K562 treated with DMSO at 1 percent for 24 hours (cell line): ENCODE measurements around the gene RNF151. TPM values are rescaled to one million over a fixed set of nuclear protein-coding genes. Genes with fewer than 3 reads are reported as not detected.

Experiments
- total RNA-seq: library from RNA; unstranded; fragments of 300-600 nt; gene quantifications from 2 replicates; pipeline ENCODE4 v1.2.3, GENCODE V29; 2022; ENCODE audit warnings: low read depth; ENCODE audit not compliant: insufficient read depth

Gene RNF151, protein sequence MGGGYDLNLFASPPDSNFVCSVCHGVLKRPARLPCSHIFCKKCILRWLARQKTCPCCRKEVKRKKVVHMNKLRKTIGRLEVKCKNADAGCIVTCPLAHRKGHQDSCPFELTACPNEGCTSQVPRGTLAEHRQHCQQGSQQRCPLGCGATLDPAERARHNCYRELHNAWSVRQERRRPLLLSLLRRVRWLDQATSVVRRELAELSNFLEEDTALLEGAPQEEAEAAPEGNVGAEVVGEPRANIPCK
- not detected in 2 replicates for total RNA-seq

DNA sequence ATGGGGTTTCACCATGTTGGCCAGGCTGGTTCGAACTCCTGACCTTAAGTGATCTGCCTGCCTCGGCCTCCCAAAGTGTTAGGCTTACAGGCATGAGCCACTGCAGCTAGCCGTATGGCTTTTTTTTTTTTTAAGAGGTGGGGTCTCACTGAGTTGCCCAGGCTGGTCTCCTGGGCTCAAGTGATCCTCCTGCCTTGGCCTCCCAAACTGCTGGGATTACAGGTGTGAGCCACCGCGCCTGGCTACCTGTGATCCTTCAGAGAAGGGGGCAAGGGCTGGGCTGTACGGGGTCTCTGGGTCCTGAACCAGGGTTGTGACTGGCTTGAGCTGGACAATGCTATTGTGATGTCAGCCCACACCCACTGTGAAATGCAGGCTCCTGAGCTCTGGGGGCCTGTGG is at the start of gene RNF151:
TSS of gene RNF151 (plus strand) at position 397 of the 400 bp plus-strand sequence. CDS start 26 bp downstream, outside the sequence.

GRCh38 chr16:1918351-1919326 is 48.0 kb upstream of the RNF151 start, which contains the start of gene HS3ST6:
Gene HS3ST6, minus strand, starts transcription at chr16:1918415. Its CDS starts 92 bp downstream, at chr16:1918323.

GRCh38 chr16:1942810-1943726 is 23.6 kb upstream of the RNF151 start, which contains the start of gene MSRB1:
Gene MSRB1, minus strand, starts transcription at chr16:1943199. Its CDS starts 43 bp downstream, at chr16:1943156.

DNA sequence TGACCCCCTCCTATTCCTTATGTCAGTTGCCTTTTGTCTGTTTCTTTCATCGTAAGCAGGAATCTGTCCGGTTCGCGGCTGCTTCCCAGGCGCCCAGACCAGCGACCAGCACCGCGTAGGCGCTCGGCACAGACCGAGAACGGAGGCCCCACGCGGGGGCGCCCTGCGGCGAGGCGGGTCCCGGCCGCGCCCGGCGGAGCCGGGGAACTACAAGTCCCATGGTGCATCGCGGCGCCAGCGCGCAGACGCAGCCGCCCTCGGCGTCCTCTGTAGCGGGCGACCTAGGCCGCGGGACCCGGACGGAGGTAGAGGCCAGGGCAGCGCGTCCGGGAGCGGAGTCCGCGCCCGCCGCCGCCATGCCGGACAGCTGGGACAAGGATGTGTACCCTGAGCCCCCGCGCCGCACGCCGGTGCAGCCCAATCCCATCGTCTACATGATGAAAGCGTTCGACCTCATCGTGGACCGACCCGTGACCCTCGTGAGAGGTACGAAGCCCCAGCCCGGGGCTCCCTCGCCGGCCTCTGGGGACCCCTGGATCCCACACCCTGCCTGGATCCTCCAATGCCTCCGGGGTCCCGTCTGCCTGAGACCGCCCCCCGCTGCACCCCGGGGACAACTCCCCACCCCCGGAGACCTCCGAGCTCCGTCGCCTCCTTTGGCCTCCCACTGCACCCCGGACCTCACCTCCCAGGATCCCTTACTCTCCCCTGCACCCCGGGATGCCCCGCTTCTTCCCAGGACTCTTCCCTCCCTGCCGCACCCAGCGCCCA is 7.2 kb upstream of the RNF151 start, which contains the start of gene NDUFB10:
TSS of gene NDUFB10 (plus strand) at position 270 of the 771 bp plus-strand sequence. CDS start at position 357, 87 bp downstream.

DNA sequence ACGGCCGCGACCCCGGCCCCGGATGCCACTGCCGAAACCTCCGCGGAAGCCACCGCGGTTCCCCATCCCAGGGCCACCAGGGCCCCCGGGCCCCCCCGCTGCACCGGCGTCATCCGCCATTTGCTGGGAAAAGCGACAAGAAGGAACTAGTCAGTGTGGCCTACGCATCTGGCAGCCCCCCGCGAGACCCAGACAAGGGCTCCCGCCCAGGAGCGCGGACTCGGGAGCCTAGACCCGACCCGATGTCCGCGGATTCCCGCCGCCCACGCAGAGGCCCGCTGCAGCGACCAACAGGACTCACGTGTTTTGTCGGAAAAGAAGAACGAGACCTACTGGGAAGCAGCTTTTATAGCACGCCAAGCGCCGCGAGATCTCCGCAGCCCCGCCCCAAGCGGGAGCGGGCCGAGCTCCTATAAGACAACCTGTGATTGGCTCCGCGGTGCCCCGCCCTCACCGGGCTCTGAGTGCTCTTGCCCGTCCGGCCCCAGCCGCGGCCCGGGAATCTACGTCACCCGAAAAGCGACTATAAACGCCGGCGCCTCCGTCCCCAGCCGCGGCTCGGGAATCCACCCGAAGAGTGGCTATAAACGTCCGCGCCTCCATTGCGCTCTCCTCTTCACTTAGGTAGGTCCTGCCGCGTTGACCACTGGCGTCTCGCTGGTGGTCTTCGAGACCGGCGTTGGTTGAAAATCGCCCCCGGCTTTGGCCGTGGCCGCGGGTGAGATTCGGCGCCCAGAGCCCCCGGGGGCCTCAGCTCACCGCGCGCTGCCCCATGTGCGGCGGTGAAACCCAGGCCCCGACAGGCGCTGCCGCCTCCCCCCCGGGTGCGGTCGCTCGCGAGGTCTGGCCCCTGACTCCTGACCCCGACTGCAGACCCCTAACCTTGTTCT is 1.9 kb upstream of the RNF151 start, which contains the start of gene RPS2:
TSS of gene RPS2 (minus strand) at position 321 of the 890 bp plus-strand sequence. CDS start at position 120, 201 bp downstream.

GRCh38 chr16:1971796-1972489 is 5.3 kb downstream of the RNF151 start, which contains the start of gene TBL3:
Gene TBL3, plus strand, starts transcription at chr16:1972053. Its CDS starts 112 bp downstream, at chr16:1972165.

DNA sequence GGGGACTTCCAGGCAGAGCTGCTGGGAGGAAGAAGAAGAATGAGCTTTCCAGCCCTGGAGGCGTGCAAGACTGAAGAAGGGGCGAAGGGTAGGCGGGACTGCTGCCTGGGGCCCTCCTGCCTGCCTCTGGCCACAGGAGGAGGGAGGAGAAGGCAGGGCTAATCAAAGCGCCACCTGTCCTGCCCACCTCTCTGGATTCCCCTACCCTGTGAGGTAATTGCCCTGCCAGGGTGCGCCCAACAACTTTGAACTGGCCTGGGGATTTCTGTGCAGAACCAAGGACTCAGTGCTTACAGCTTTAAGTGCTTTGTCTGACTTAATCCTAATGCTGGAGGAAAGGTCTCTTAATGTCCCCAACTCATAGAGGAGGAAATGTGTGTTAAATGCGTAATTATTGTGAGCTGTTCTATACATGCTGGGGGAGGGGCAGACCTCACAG is 14.8 kb downstream of the RNF151 start, which contains the start of gene NOXO1:
TSS of gene NOXO1 (minus strand) at position 72 of the 439 bp plus-strand sequence. CDS start 290 bp downstream, outside the sequence.

GRCh38 chr16:1983544-1984346 is 17.1 kb downstream of the RNF151 start, which contains the start of gene GFER:
Gene GFER, plus strand, starts transcription at chr16:1984193. Its CDS starts 26 bp downstream, at chr16:1984219.

GRCh38 chr16:1989209-1990100 is 22.8 kb downstream of the RNF151 start, which contains the start of gene SYNGR3:
Gene SYNGR3, plus strand, starts transcription at chr16:1989970. Its CDS starts 133 bp downstream, at chr16:1990103.

GRCh38 chr16:2009791-2010510 is 43.3 kb downstream of the RNF151 start, which contains the start of gene ZNF598:
Gene ZNF598, minus strand, starts transcription at chr16:2009821.

Other genes starting within 250 kb of the RNF151 start
- gene NME3, start 195.3 kb upstream of the RNF151 start, total RNA-seq = 80.6 and 94.0 TPM in 2 replicates
- 9.7 and 11.0 TPM in 2 replicates for gene EME2, start 194.0 kb upstream of the RNF151 start, total RNA-seq
- 209 and 232 TPM in 2 replicates for gene MRPS34, start 193.7 kb upstream of the RNF151 start, total RNA-seq
- 85.1 and 96.8 TPM in 2 replicates for gene SPSB3, start 184.3 kb upstream of the RNF151 start, total RNA-seq
- gene NUBP2, start 183.9 kb upstream of the RNF151 start, total RNA-seq = 178 and 198 TPM in 2 replicates
- gene IGFALS, start 173.2 kb upstream of the RNF151 start, total RNA-seq = 0.36 and 0.50 TPM in 2 replicates
- 95.7 and 105 TPM in 2 replicates for gene HAGH, start 140.0 kb upstream of the RNF151 start, total RNA-seq
- gene FAHD1, start 139.7 kb upstream of the RNF151 start, total RNA-seq = 30.8 and 34.7 TPM in 2 replicates
- 40.7 and 42.1 TPM in 2 replicates for gene MEIOB, start 94.7 kb upstream of the RNF151 start, total RNA-seq
- gene HS3ST6, start 48.4 kb upstream of the RNF151 start, total RNA-seq = not detected in 2 replicates
- 194 and 209 TPM in 2 replicates for gene MSRB1, start 23.7 kb upstream of the RNF151 start, total RNA-seq
- 0.23 and 0.29 TPM in 2 replicates for gene RPL3L, start 12.2 kb upstream of the RNF151 start, total RNA-seq
- gene NDUFB10, start 7.3 kb upstream of the RNF151 start, total RNA-seq = 256 and 274 TPM in 2 replicates
- 6,981 and 7,733 TPM in 2 replicates for gene RPS2, start 2.0 kb upstream of the RNF151 start, total RNA-seq
- 59.5 and 67.9 TPM in 2 replicates for gene TBL3, start 5.2 kb downstream of the RNF151 start, total RNA-seq
- not detected in 2 replicates for gene NOXO1, start 14.6 kb downstream of the RNF151 start, total RNA-seq
- 56.1 and 57.0 TPM in 2 replicates for gene GFER, start 17.3 kb downstream of the RNF151 start, total RNA-seq
- gene SYNGR3, start 23.1 kb downstream of the RNF151 start, total RNA-seq = 42.4 and 48.1 TPM in 2 replicates
- gene ZNF598, start 43.0 kb downstream of the RNF151 start, total RNA-seq = 111 and 123 TPM in 2 replicates
- 3.2 and 4.2 TPM in 2 replicates for gene NPW, start 52.9 kb downstream of the RNF151 start, total RNA-seq
- gene NHERF2, start 60.0 kb downstream of the RNF151 start, total RNA-seq = 28.4 and 30.8 TPM in 2 replicates
- gene NTHL1, start 81.0 kb downstream of the RNF151 start, total RNA-seq = 31.0 and 36.5 TPM in 2 replicates
- 69.9 and 72.9 TPM in 2 replicates for gene TSC2, start 81.1 kb downstream of the RNF151 start, total RNA-seq
- 95.2 and 111 TPM in 2 replicates for gene PKD1, start 169.0 kb downstream of the RNF151 start, total RNA-seq
- gene RAB26, start 181.8 kb downstream of the RNF151 start, total RNA-seq = 4.4 and 5.8 TPM in 2 replicates
- 114 and 120 TPM in 2 replicates for gene TRAF7, start 188.9 kb downstream of the RNF151 start, total RNA-seq
- gene CASKIN1, start 229.7 kb downstream of the RNF151 start, total RNA-seq = 2.6 and 3.7 TPM in 2 replicates
- gene MLST8, start 238.6 kb downstream of the RNF151 start, total RNA-seq = 58.9 and 88.9 TPM in 2 replicates
- gene BRICD5, start 244.0 kb downstream of the RNF151 start, total RNA-seq = 12.8 and 15.0 TPM in 2 replicates
- gene PGP, start 248.0 kb downstream of the RNF151 start, total RNA-seq = 90.8 and 100 TPM in 2 replicates